ENCODE data around the gene RNASEH1. TPM values are rescaled to one million over a fixed set of nuclear protein-coding genes. Genes with fewer than 3 reads are reported as not detected.

RNASEH1 gene
- total RNA-seq, 1 experiment from 2014 or later, result 42.0 TPM

- no peak overlapping the region for H3K23ac ChIP-seq (ENCODE audit: insufficient read length, low read depth, low read length)
- no peak overlapping the region for H2BK12ac ChIP-seq (ENCODE audit: insufficient read length, low read depth, low read length)
- H3K79me2 ChIP-seq (ENCODE audit: insufficient read depth, low read length), result no peaks in the 10 kb centered on the region
- no peaks in the 10 kb centered on the region for H3K79me1 ChIP-seq (ENCODE audit: insufficient read depth, low read depth, low read length, poor library complexity, severe bottlenecking)
- no peak for DNase-seq
- Mint-ChIP-seq H3K9me3 (peaks cover 8 to 11% of the 10 kb centered on the region in 2 experiments), H3K4me3 (no peak overlapping the region), H3K4me1 (no peaks in the 10 kb centered on the region), H3K36me3 (ENCODE audit: insufficient read depth in 1 of 3, low read depth in 3 of 3) (peaks cover 11 to 33% (median 18%) of the 10 kb centered on the region in 3 experiments), H3K27me3 (ENCODE audit: low read depth) (no peaks in the 10 kb centered on the region), H3K27ac (no peak overlapping the region)
- H3K27me3 ChIP-seq (ENCODE audit: insufficient read depth, low read length), result no peaks in the 10 kb centered on the region
- no peaks in the 10 kb centered on the region for H4K20me1 ChIP-seq (ENCODE audit: control insufficient read depth, insufficient read depth, insufficient read length)
- H3K4me2 ChIP-seq (ENCODE audit: insufficient read depth, insufficient read length, low read length), result no peak overlapping the region
- H3K23me2 ChIP-seq (ENCODE audit: insufficient read length, low read depth, low read length, poor library complexity, severe bottlenecking), result no peaks in the 10 kb centered on the region
- no peak overlapping the region for H3K14ac ChIP-seq (ENCODE audit: insufficient read depth, low read length)
- no CpG with 5 or more reads among the region's 7 CpGs for WGBS (ENCODE audit: extremely low coverage, insufficient read length, low lambda C conversion rate)
- no peaks in the 10 kb centered on the region for H3K9me3 ChIP-seq (ENCODE audit: control insufficient read depth, low read depth, low read length)
- H2BK120ac ChIP-seq (ENCODE audit: low read depth, low read length, poor library complexity, severe bottlenecking), result no peak overlapping the region
- no peak overlapping the region for H2BK5ac ChIP-seq (ENCODE audit: insufficient read length, low read length)
- no peak overlapping the region for H4K8ac ChIP-seq (replicated peaks; ENCODE audit: insufficient read length, low read depth, low read length)
- no peak overlapping the region for H2AFZ ChIP-seq (ENCODE audit: low read length)
- no peak overlapping the region for H3K4ac ChIP-seq (ENCODE audit: low read depth, low read length)
- no peak overlapping the region for H4K91ac ChIP-seq (ENCODE audit: insufficient read length, low read depth, low read length)
- H3K9ac ChIP-seq (ENCODE audit: extremely low read depth, insufficient read length, low read length), result no peak overlapping the region
- H2AK5ac ChIP-seq (ENCODE audit: insufficient read length, low read length), result no peak overlapping the region
- no peak overlapping the region for H3K27ac ChIP-seq (ENCODE audit: insufficient read length, low read depth, low read length)
- no peak overlapping the region for H2BK15ac ChIP-seq (ENCODE audit: low read depth, low read length)
- H3K18ac ChIP-seq (ENCODE audit: insufficient read length, low read depth, low read length), result no peak overlapping the region
- TF ChIP-seq CTCF (conservative IDR thresholded peaks at IDR 0.05), result no peak
- H4K5ac ChIP-seq (ENCODE audit: insufficient read length, low read depth, low read length), result no peak overlapping the region
- no peak overlapping the region for H3T11ph ChIP-seq (ENCODE audit: low read length)
- no peaks in the 10 kb centered on the region for H3K4me1 ChIP-seq (ENCODE audit: insufficient read depth, low read length)
- H2BK20ac ChIP-seq (ENCODE audit: low read depth, low read length, poor library complexity, severe bottlenecking), result no peak overlapping the region
- no peak overlapping the region for H3K56ac ChIP-seq (ENCODE audit: insufficient read length, low read depth, low read length)
Measured at GRCh38 chr2:3588084-3588483, 30.0 kb upstream of the RNASEH1 start.
